HG03342 (cell line): Measurements from ENCODE around the gene PRPH2.
"Not testable (repeated sequence)": the region's sequence is repeated elsewhere in the genome, so short reads cannot be mapped to it uniquely, and the experiment has no call there.

ENCODE experiments used
- ATAC-seq: cut with Tn5 transposase; IDR thresholded peaks from one replicate; pipeline ENCODE4 v1.9.1; 2021; ENCODE audit warnings: mild to moderate bottlenecking, moderate library complexity; ENCODE audit not compliant: unreplicated experiment

The PRPH2 gene

GRCh38 chr6:42702200-42702599 lies 20.2 kb downstream of the PRPH2 start:
- no peak for ATAC-seq

- no peak for ATAC-seq
These were observed 24.2 kb downstream of the PRPH2 start for GRCh38 chr6:42698217-42698616.

GRCh38 chr6:42697268-42697655 lies 25.1 kb downstream of the PRPH2 start:
- no peak for ATAC-seq

- no peak for ATAC-seq
These were observed 25.7 kb downstream of the PRPH2 start for GRCh38 chr6:42696526-42697267.

- ATAC-seq = no peak
These were observed 27.8 kb downstream of the PRPH2 start for GRCh38 chr6:42694586-42694985.

- no peak for ATAC-seq
These were observed 28.6 kb downstream of the PRPH2 start for GRCh38 chr6:42693725-42694323.

- no peak for ATAC-seq
These were observed 30.1 kb downstream of the PRPH2 start for GRCh38 chr6:42692137-42692911.

- no peak for ATAC-seq
These were observed 31.5 kb downstream of the PRPH2 start for GRCh38 chr6:42690872-42691271.

GRCh38 chr6:42690151-42690702 lies 32.2 kb downstream of the PRPH2 start:
- no peak for ATAC-seq

- ATAC-seq = no peak
These were observed 33.0 kb downstream of the PRPH2 start for GRCh38 chr6:42689371-42689770.

GRCh38 chr6:42688281-42688680 lies 34.1 kb downstream of the PRPH2 start:
- ATAC-seq = no peak

GRCh38 chr6:42679358-42679757 lies 43.0 kb downstream of the PRPH2 start:
- ATAC-seq = no peak

GRCh38 chr6:42674780-42675179 lies 47.6 kb downstream of the PRPH2 start:
- ATAC-seq = no peak

GRCh38 chr6:42674368-42674767 lies 48.0 kb downstream of the PRPH2 start:
- not testable (repeated sequence) for ATAC-seq

GRCh38 chr6:42664718-42665117 lies 57.7 kb downstream of the PRPH2 start:
- no peak for ATAC-seq

- no peak for ATAC-seq
These were observed 60.8 kb downstream of the PRPH2 start for GRCh38 chr6:42661540-42662153.

- no peak for ATAC-seq
These were observed 62.6 kb downstream of the PRPH2 start for GRCh38 chr6:42659806-42660205.

- ATAC-seq = no peak
These were observed 68.5 kb downstream of the PRPH2 start for GRCh38 chr6:42653851-42654250.

- ATAC-seq = no peak
These were observed 70.2 kb downstream of the PRPH2 start for GRCh38 chr6:42652024-42652746.
